Keratinocyte (primary cell): ENCODE measurements around the gene FHOD3. TPM values are rescaled to one million over a fixed set of nuclear protein-coding genes. Genes with fewer than 3 reads are reported as not detected.

Source experiments
- DNase-seq: peaks from one replicate; pipeline ENCODE4 v3.0.0-alpha.2; 2011; ENCODE audit warnings: low read depth, missing footprints, low spot score
- FAIRE-seq: peaks from 2 replicates; lab custom pipeline; 2011; peaks lifted over from hg19 to GRCh38; lab: Jason Lieb, UNC
- H2AFZ ChIP-seq: 2 replicates; pipeline ENCODE4 v1.6.0; 2012; ENCODE audit warnings: low read length, control low read depth, inconsistent platforms; ENCODE audit not compliant: control insufficient read depth
- H3K27ac ChIP-seq: 2 replicates; pipeline ENCODE4 v1.5.1; 2011; ENCODE audit warnings: low read length; ENCODE audit not compliant: control insufficient read depth, insufficient read depth
- H3K27me3 ChIP-seq: 3 replicates; pipeline ENCODE4 v1.6.0; 2011; ENCODE audit warnings: low read length; ENCODE audit not compliant: control insufficient read depth, insufficient read depth; ENCODE audit errors: extremely low read depth
- H3K36me3 ChIP-seq, 2 experiments: 2 replicates in 1 of 2; 3 replicates in 1 of 2; pipeline ENCODE4 v1.5.1; 2011; ENCODE audit warnings: low read length in 2 of 2, mild to moderate bottlenecking in 1 of 2; ENCODE audit not compliant: control insufficient read depth in 2 of 2, insufficient read depth in 2 of 2; ENCODE audit errors: extremely low read depth in 1 of 2
- H3K4me1 ChIP-seq: 3 replicates; pipeline ENCODE4 v1.5.1; 2011; ENCODE audit warnings: low read length; ENCODE audit not compliant: control insufficient read depth, insufficient read depth; ENCODE audit errors: extremely low read depth
- H3K4me2 ChIP-seq: 3 replicates; pipeline ENCODE4 v1.6.0; 2011; ENCODE audit warnings: low read depth, low read length; ENCODE audit not compliant: control insufficient read depth, insufficient read depth; ENCODE audit errors: extremely low read depth
- H3K4me3 ChIP-seq, 3 experiments: fragments of 200-600 bp in 1 of 3; sonication (generic) in 1 of 3; 2 replicates in 2 of 3; 3 replicates in 1 of 3; pipeline ENCODE4 v1.5.1; 2011 to 2016; ENCODE audit warnings: low read length in 3 of 3, mild to moderate bottlenecking in 3 of 3, control low read depth in 2 of 3, inconsistent platforms in 1 of 3, low read depth in 1 of 3, mixed read lengths in 1 of 3, mixed run types in 1 of 3, moderate library complexity in 1 of 3; ENCODE audit not compliant: control insufficient read depth in 2 of 3, insufficient read depth in 2 of 3; ENCODE audit errors: extremely low read depth in 1 of 3
- H3K79me2 ChIP-seq: 2 replicates; pipeline ENCODE4 v1.6.0; 2012; ENCODE audit warnings: low read length; ENCODE audit not compliant: control insufficient read depth, insufficient read depth
- H3K9ac ChIP-seq: 3 replicates; pipeline ENCODE4 v1.6.0; 2011; ENCODE audit warnings: low read length; ENCODE audit not compliant: control insufficient read depth, insufficient read depth; ENCODE audit errors: extremely low read depth
- H3K9me1 ChIP-seq: 3 replicates; pipeline ENCODE4 v1.6.0; 2011; ENCODE audit warnings: low read length; ENCODE audit not compliant: control insufficient read depth, insufficient read depth; ENCODE audit errors: extremely low read depth
- H3K9me3 ChIP-seq: 2 replicates; pipeline ENCODE4 v1.5.1; 2012; ENCODE audit warnings: low read depth, low read length; ENCODE audit not compliant: control insufficient read depth
- H4K20me1 ChIP-seq: 3 replicates; pipeline ENCODE4 v1.6.0; 2011; ENCODE audit warnings: low read length; ENCODE audit not compliant: control insufficient read depth, insufficient read depth; ENCODE audit errors: extremely low read depth
- EZH2 ChIP-seq: IDR thresholded peaks from one replicate; pipeline ENCODE4 v1.6.1; 2012; ENCODE audit warnings: inconsistent platforms, mild to moderate bottlenecking, low read length, moderate library complexity
- dilution Hi-C: fragments of 300-500 bp; cut with MboI; formaldehyde crosslinking; loops from one replicate; pipeline ENCODE4 v1.7.0; 2020; ENCODE audit warnings: low sequenced_read_pairs; ENCODE audit not compliant: extremely low pct_ligation_motif_present
- polyA plus RNA-seq, 5 experiments: library from polyadenylated mRNA; depleted of rRNA in 3 of 5; stranded (reverse) in 3 of 5; stranded (forward) in 1 of 5; unstranded in 1 of 5; fragments of >200 nt; gene quantifications; 1 replicate in 1 of 5; 2 replicates in 3 of 5; 3 replicates in 1 of 5; pipeline versions ENCODE4 v1.2.1 to v1.2.3, GENCODE V29; 2011 to 2012; ENCODE audit warnings: missing spikeins in 2 of 5, low read depth in 1 of 5, low replicate concordance in 1 of 5
- TF ChIP-seq, protein P1 (sequence below), 3 experiments: IDR thresholded peaks in 1 of 3; conservative IDR thresholded peaks in 1 of 3; optimal IDR thresholded peaks in 1 of 3; 2 replicates in 2 of 3; 3 replicates in 1 of 3; pipeline versions ENCODE3 to v1.5.1; 2011; ENCODE audit warnings: low read length in 3 of 3, mild to moderate bottlenecking in 3 of 3, moderate library complexity in 2 of 3, control low read depth in 1 of 3, inconsistent platforms in 1 of 3; ENCODE audit not compliant: insufficient read depth in 2 of 3; ENCODE audit errors: extremely low read depth in 1 of 3

The FHOD3 gene
- polyA plus RNA-seq, 1 donor (not counting 4 experiments of a cell fraction or from before 2014, with no cell fraction given) = 7.7 TPM

DNA sequence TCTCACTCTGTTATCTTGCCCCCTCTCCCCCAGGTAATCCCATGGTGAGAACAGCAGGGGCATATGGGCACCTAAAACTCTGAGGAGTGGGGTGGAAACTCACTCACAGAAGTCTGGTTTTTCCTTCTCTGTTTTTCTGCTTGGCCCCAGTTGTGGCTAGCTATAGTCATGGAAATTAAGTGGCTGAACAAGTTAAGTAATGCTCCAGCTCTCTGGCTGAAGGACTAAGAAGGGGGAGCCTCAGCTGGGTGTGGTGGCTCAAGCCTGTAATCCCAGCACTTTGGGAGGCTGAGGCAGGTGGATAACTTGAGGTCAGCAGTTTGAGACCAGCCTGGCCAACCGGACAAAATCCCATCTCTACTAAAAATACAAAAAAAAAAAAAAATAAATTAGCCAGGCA, 270.3 kb downstream of the FHOD3 start:
- H3K9me3 ChIP-seq = no peaks in the 10 kb centered on the region
- no peak for TF ChIP-seq EZH2
- TF ChIP-seq, protein P1, sequence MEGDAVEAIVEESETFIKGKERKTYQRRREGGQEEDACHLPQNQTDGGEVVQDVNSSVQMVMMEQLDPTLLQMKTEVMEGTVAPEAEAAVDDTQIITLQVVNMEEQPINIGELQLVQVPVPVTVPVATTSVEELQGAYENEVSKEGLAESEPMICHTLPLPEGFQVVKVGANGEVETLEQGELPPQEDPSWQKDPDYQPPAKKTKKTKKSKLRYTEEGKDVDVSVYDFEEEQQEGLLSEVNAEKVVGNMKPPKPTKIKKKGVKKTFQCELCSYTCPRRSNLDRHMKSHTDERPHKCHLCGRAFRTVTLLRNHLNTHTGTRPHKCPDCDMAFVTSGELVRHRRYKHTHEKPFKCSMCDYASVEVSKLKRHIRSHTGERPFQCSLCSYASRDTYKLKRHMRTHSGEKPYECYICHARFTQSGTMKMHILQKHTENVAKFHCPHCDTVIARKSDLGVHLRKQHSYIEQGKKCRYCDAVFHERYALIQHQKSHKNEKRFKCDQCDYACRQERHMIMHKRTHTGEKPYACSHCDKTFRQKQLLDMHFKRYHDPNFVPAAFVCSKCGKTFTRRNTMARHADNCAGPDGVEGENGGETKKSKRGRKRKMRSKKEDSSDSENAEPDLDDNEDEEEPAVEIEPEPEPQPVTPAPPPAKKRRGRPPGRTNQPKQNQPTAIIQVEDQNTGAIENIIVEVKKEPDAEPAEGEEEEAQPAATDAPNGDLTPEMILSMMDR (optimal IDR thresholded peaks at IDR 0.05 in 1 of 3, IDR thresholded peaks at IDR 0.05 in 1 of 3, conservative IDR thresholded peaks at IDR 0.05 in 1 of 3; ENCODE audit: extremely low read depth in 1 of 3, insufficient read depth in 2 of 3, low read length in 3 of 3) = no peak
- H4K20me1 ChIP-seq = no peaks in the 10 kb centered on the region
- H3K4me3 ChIP-seq = no peak overlapping the region
- H3K4me2 ChIP-seq = no peak overlapping the region
- H3K9me1 ChIP-seq = no peaks in the 10 kb centered on the region
- no peak for DNase-seq
- dilution Hi-C loops = no loop called here
- H3K36me3 ChIP-seq = no peaks in the 10 kb centered on the region
- H3K79me2 ChIP-seq = no peaks in the 10 kb centered on the region
- H3K27ac ChIP-seq = no peak overlapping the region
- H3K4me1 ChIP-seq = peaks cover 12% of the 10 kb centered on the region
- no peak overlapping the region for H2AFZ ChIP-seq
- no peak overlapping the region for H3K9ac ChIP-seq
- H3K27me3 ChIP-seq = no peaks in the 10 kb centered on the region
- FAIRE-seq = no peak

DNA sequence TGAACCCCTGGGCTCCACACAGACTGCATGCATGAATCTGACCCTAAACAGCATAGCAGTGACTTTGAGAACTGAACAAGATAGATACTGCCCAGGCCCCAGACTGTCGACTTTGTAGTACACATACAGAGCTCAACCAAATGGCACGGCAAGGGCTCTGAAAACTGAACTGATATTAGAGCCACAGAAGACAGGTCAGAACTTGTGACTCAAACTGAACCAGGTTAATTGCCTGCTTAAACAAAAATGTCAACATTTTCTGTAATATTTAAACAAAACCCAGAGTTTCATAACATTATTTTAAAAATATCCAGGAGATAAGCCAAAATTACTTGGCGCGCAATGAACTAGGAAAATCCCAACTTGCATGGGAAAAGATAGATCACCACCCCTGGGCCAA, 271.0 kb downstream of the FHOD3 start:
- Histone ChIP-seq H3K9me1 (no peaks in the 10 kb centered on the region), H3K27me3 (no peaks in the 10 kb centered on the region), H3K4me3 (no peak overlapping the region), H3K4me1 (peaks cover 12% of the 10 kb centered on the region), H3K79me2 (no peaks in the 10 kb centered on the region), H3K27ac (no peak overlapping the region), H2AFZ (peak overlapping the region; percentile 9), H3K9me3 (no peaks in the 10 kb centered on the region), H3K4me2 (peak overlapping the region; percentile 35), H3K9ac (no peak overlapping the region), H3K36me3 (no peaks in the 10 kb centered on the region), H4K20me1 (no peaks in the 10 kb centered on the region)
- FAIRE-seq = no peak
- no peak for TF ChIP-seq EZH2
- TF ChIP-seq, protein P1 (optimal IDR thresholded peaks at IDR 0.05 in 1 of 3, IDR thresholded peaks at IDR 0.05 in 1 of 3, conservative IDR thresholded peaks at IDR 0.05 in 1 of 3; ENCODE audit: extremely low read depth in 1 of 3, insufficient read depth in 2 of 3, low read length in 3 of 3) = no peak
- no peak for DNase-seq
- dilution Hi-C loops = no loop called here
